Stimulated activated CD4-positive, alpha-beta T cell treated with anti-CD3 and anti-CD28 coated beads, TNF-alpha, amount 100 ng/mL, for 24 hours (primary cell): ENCODE data around the gene P2RY8.
"Not testable (repeated sequence)": the region's sequence is repeated elsewhere in the genome, so short reads cannot be mapped to it uniquely, and the experiment has no call there.

Experiments
- DNase-seq, 3 experiments: peaks; one replicate each; pipeline ENCODE4 v3.0.0-alpha.2; 2020; ENCODE audit warnings: low read depth in 3 of 3

The P2RY8 gene

GRCh38 chrX:1465286-1466231 lies 71.4 kb downstream of the P2RY8 start:
- no peak for DNase-seq

GRCh38 chrX:1464971-1465285 lies 72.1 kb downstream of the P2RY8 start:
- DNase-seq: no peak

GRCh38 chrX:1464041-1464970 lies 72.7 kb downstream of the P2RY8 start:
- DNase-seq: no peak

DNA sequence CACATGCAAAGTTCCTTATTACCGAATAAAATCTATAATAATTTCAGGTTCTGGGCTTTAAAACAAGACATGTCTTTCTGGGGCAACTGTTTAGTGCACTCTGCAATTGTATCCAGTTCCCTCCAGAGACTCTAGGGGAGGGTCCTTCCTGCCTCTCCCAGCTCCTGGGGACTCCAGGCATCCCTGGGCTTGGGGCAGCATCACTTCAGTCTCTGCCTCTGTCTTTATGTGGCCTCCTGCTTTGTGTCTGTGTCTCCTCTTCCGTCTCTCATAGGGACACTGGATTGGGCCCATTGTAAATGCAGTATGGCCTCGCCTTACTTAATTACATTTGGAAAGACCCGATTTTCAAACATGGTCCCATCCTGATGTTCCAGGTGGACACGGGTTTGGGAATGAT lies 73.4 kb downstream of the P2RY8 start:
- no peak for DNase-seq

DNA sequence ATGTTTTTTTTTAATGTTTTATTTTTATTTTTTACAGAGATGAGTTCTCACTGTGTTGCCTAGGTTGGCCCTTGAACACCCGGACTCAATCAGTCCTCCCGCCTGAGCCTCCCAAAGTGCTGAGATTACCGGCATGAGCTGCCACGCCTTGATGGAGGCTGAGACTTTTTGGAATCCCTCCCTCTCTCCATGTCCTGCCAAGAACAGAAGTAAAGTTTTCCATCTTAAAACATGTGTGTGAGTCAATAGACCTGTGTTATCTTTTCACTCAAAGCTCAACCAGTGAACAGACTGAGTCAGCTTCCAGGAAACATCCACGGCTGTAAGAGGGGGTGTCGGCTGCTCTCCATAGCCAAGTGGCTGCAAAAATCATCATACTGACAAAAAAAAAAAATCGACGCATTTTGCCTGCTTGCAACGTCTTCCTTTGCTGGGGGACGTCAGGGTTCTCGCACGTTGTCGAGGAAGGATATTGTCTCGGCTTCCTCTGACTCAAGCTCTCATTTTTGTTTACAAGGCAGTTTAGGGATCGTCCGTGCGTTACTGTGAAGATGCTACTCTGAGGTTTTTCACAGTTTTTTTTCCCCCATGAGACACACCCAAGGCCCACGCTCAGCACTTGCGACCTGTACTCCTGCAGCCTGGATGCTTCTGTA lies 74.3 kb downstream of the P2RY8 start:
- DNase-seq: peak in 2 of 3 experiments; percentile 62 to 70

- no peak for DNase-seq
Measured at GRCh38 chrX:1462110-1462509, 74.9 kb downstream of the P2RY8 start.

GRCh38 chrX:1455948-1456280 lies 81.1 kb downstream of the P2RY8 start:
- DNase-seq: no peak

- peak; percentile 84 to 91 (median 84) for DNase-seq
Measured at GRCh38 chrX:1453951-1454785, 82.8 kb downstream of the P2RY8 start.

- DNase-seq: peak in 1 of 3 experiments; percentile 60
Measured at GRCh38 chrX:1453395-1453783, 83.6 kb downstream of the P2RY8 start.

- DNase-seq: peak; percentile 100
Measured at GRCh38 chrX:1452516-1453394, 84.2 kb downstream of the P2RY8 start, which contains the start of gene ASMTL. TSS of gene ASMTL (minus strand) at chrX:1452909. CDS start at chrX:1452840, 69 bp downstream.

DNA sequence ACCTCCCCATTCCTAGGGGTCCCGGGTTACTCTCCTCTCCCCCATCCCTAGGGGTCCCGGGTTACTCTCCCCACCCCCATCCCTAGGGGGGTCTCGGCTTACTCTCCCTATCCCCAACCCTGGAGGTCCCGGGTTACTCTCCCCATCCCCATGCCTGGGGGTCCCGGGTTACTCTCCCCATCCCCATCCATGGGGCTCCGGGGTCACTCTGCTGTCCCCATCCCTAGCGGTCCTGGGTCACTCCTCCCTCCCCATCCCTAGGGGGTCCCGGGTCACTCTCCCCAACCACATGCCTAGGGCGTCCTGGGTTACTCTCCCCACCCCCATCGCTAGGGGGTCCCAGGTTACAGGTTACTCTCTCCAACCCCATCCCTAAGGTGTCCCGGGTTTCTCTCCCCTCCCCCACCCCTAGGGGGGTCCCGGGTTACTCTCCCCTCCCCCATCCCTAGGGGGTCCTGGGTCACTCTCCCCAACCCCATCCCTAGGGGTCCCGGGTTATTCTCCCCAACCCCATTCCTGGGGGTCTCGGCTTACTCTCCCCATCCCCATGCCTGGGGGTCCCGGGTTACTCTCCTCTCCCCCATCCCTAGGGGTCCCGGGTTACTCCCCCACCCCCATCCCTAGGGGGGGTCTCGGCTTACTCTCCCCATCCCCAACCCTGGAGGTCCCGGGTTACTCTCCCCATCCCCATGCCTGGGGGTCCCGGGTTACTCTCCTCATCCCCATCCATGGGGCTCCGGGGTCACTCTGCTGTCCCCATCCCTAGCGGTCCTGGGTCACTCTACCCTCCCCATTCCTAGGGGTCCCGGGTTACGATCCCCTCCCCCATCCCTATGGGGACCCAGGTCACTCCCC lies 85.1 kb downstream of the P2RY8 start:
- no peak for DNase-seq

DNA sequence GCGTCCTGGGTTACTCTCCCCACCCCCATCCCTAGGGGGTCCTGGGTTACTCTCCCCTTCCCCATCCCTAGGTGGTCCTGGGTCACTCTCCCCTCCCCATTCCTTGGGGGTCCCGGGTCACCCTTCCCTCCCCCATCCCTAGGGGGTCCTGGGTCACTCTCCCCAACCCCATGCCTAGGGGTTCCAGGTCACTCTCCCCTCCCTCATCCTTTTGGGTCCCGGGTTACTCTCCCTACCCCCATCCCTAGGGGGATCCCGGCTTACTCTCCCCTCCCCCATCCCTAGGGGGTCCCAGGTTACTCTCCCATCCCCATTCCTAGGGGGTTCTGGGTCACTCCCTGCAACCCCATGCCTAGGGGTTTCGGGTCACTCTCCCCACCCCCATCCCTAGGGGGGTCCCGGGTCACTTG lies 85.7 kb downstream of the P2RY8 start:
- no peak for DNase-seq

DNA sequence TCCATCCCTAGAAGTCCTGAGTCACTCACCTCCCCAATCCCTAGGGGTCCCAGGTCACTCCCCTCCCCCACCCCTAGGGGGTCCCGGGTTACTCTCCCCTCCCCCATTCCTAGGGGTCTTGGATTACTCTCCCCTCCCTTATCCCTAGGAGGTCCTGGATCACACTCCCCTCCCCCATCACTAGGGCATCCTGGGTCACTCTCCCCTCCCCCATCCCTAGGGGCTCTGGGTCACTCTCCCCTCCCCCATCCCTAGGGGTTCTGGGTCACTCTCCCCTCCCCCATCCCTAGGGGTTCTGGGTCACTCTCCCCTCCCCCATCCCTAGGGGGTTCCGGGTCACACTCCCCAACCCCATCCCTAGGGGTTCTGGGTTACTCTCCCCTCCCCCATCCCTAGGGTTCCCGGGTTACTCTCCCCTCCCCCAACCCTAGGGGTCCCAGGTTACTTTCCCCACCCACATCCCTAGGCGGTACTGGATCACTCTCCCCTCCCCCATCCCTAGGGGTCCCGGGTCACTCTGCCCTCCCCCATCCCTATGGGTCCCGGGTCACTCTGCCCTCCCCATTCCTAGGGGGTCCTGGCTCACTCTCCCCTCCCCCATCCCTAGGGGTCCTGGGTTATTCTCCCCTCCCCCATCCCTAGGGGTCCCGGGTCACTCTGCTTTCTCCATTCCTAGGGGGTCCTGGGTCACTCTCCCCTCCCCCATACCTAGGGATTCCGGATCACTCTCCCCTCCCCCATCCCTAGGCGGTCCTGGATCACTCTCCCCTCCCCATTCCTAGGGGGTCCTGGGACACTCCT lies 86.4 kb downstream of the P2RY8 start:
- no peak for DNase-seq

DNA sequence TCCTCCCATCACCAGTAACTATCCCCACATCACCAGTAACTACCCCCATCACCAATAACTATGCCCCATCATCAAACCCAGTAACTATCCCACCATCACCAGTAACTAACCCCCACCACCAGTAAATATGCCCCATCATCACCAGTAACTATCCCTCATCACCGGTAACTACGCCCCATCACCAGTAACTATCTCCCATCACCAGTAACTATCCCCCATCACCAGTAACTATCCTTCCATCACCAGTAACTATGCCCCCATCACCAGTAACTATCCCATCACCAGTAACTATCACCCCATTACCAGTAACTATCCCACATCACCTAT lies 87.2 kb downstream of the P2RY8 start:
- DNase-seq: no peak

DNA sequence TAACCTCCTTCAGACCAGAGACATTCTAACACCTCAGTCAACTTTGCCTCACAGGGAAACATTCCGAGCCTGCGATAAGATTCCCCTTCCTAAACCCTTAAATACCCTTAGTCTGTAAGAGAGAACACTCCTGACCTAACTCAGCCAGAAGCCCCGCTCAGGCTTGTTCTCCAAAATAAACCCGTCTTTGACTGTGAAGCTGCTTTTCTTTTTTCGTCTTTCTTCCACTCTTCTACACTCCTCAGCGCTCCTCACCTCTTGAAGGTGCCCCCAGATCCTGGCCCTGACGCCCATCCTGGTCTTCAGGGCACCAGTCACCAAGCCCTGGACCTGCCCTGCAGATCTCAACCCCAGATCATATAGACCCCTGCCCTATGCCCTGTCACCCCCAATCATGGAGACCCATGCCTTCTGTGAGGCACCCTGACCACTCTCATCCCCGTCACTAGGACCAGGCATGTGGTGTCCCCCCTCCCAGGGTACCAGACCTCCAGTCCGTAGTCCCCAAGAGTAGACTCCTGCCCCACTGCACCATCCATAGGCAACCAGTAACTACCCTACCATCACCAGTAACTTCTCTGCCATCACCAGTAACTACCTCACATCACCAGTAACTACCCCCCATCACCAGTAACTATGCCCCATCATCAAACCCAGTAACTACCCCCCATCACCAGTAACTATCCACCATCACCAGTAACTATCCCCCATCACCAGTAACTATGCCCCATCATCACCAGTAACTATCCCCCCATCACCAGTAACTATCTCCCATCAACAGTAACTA lies 87.8 kb downstream of the P2RY8 start:
- DNase-seq: no peak

DNA sequence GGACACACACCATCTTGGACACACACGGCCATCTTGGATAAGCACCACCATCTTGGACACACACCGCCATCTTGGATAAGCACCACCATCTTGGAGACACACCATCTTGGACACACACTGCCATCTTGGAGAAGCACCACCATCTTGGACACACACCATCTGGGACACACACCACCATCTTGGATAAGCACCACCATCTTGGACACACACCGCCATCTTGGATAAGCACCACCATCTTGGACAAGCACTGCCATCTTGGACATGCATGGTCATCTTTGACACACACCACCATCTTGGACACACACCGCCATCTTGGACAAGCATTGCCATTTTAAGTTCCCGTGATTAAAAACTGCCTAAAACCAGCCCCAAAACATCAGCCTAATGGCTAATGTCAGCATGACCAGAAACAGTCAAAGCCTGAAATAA lies 88.4 kb downstream of the P2RY8 start:
- DNase-seq: not testable (repeated sequence)

DNA sequence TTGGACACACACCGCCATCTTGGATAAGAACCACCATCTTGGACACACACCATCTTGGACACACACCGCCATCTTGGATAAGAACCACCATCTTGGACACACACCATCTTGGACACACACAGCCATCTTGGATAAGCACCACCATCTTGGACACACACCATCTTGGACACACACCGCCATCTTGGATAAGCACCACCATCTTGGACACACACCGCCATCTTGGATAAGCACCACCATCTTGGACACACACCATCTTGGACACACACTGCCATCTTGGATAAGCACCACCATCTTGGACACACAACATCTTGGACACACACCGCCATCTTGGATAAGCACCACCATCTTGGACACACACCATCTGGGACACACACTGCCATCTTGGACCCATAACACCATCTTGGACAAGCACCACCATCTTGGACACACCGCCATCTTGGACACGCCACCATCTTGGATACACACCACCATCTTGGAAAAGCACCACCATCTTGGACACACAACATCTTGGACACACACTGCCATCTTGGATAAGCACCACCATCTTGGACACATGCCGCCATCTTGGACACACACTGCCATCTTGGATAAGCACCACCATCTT lies 88.9 kb downstream of the P2RY8 start:
- DNase-seq: not testable (repeated sequence)
